Left ventricle myocardium superior (tissue), 1 donor: Measurements from ENCODE around the gene TUBA3C. TPM values are rescaled to one million over a fixed set of nuclear protein-coding genes. Genes with fewer than 3 reads are reported as not detected.
"Not testable (repeated sequence)": the region's sequence is repeated elsewhere in the genome, so short reads cannot be mapped to it uniquely, and the experiment has no call there.

ENCODE experiments used
- ATAC-seq: fragments of 200-7000 bp; cut with Tn5 transposase; one replicate; pipeline ENCODE4 v1.9.1; 2020; ENCODE audit warnings: mild to moderate bottlenecking, moderate library complexity
- DNase-seq: peaks from one replicate; pipeline ENCODE4 v3.0.0-alpha.2; 2020
- intact Hi-C: fragments of 100-400 bp; cut with micrococcal nuclease; formaldehyde crosslinking; loops from one replicate; pipeline ENCODE4 v1.11.0; 2022
- long read RNA-seq: library from polyadenylated mRNA; unstranded; transcript quantifications from one replicate; pipeline ENCODE4 v2.0.0, GENCODE V29; 2021
- total RNA-seq: library from RNA; stranded (reverse); fragmentation: NEBNext Ultra II Directional; extraction: Animal tissue kit (Norgen Biotek cat#: 25700); gene quantifications from one replicate; pipeline ENCODE4 v1.2.1, GENCODE V29; 2021
- donor health status: DM: no; HTN: yes; CAD: no; lungs with severe emphysema.

Gene TUBA3C
- total RNA-seq, result not detected
- long read RNA-seq, result 0 reads

GRCh38 chr13:19181621-19182485 is at the start of gene TUBA3C:
TUBA3C (minus strand) TSS chr13:19181824; CDS start chr13:19181747, 77 bp downstream.
- DNase-seq, result no peak
- no peak for ATAC-seq
- intact Hi-C loops, result no loop called here

- DNase-seq, intact Hi-C loops, ATAC-seq: not testable (repeated sequence)
Observed at GRCh38 chr13:19207413-19207812, 25.8 kb upstream of the TUBA3C start.

GRCh38 chr13:19192622-19193021 is 11.0 kb upstream of the TUBA3C start:
- intact Hi-C loops, DNase-seq, ATAC-seq: not testable (repeated sequence)

- ATAC-seq, DNase-seq, intact Hi-C loops: not testable (repeated sequence)
Observed at GRCh38 chr13:19189911-19190310, 8.3 kb upstream of the TUBA3C start.

- DNase-seq, intact Hi-C loops, ATAC-seq: not testable (repeated sequence)
Observed at GRCh38 chr13:19189368-19189767, 7.7 kb upstream of the TUBA3C start.

- ATAC-seq, result no peak
- DNase-seq, result no peak
- intact Hi-C loops, result no loop called here
Observed at GRCh38 chr13:19185865-19186645, 4.4 kb upstream of the TUBA3C start.

GRCh38 chr13:19185086-19185864 is 3.7 kb upstream of the TUBA3C start:
- no peak for ATAC-seq
- no peak for DNase-seq
- intact Hi-C loops, result no loop called here

GRCh38 chr13:19184176-19184575 is 2.6 kb upstream of the TUBA3C start:
- ATAC-seq, result no peak
- intact Hi-C loops, result no loop called here
- DNase-seq, result no peak

GRCh38 chr13:19183676-19184075 is 2.1 kb upstream of the TUBA3C start:
- intact Hi-C loops, result no loop called here
- no peak for DNase-seq
- no peak for ATAC-seq

GRCh38 chr13:19182536-19182935 is 912 bp upstream of the TUBA3C start:
- no peak for ATAC-seq
- intact Hi-C loops, result no loop called here
- DNase-seq, result no peak

- DNase-seq (no peak), ATAC-seq (no peak)
- intact Hi-C loops, result no loop called here
Observed at GRCh38 chr13:19181021-19181620, 503 bp downstream of the TUBA3C start.

- ATAC-seq (no peak), DNase-seq (no peak)
- intact Hi-C loops, result no loop called here
Observed at GRCh38 chr13:19179916-19180315, 1.7 kb downstream of the TUBA3C start.

GRCh38 chr13:19178901-19179593 is 2.6 kb downstream of the TUBA3C start:
- intact Hi-C loops, result no loop called here
- DNase-seq, result peak; percentile 35
- ATAC-seq, result peak; percentile 78

GRCh38 chr13:19176981-19177776 is 4.4 kb downstream of the TUBA3C start:
- intact Hi-C loops, DNase-seq, ATAC-seq: not testable (repeated sequence)

GRCh38 chr13:19173752-19174151 is 7.9 kb downstream of the TUBA3C start:
- ATAC-seq, result no peak
- intact Hi-C loops, result no loop called here
- no peak for DNase-seq

- intact Hi-C loops, result no loop called here
- no peak for DNase-seq
- ATAC-seq, result no peak
Observed at GRCh38 chr13:19172647-19173030, 9.0 kb downstream of the TUBA3C start.

- intact Hi-C loops, result no loop called here
- ATAC-seq, result no peak
Observed at GRCh38 chr13:19172007-19172646, 9.5 kb downstream of the TUBA3C start.

More at GRCh38 chr13:19172007-19172646, 9.5 kb downstream of the TUBA3C start:
- DNase-seq, result no peak
